Keratinocyte (primary cell): ENCODE results near the gene GLYAT. TPM values are rescaled to one million over a fixed set of nuclear protein-coding genes. Genes with fewer than 3 reads are reported as not detected.

Experiments used
- DNase-seq: peaks from one replicate; pipeline ENCODE4 v3.0.0-alpha.2; 2011; ENCODE audit warnings: low read depth, missing footprints, low spot score
- FAIRE-seq: peaks from 2 replicates; lab custom pipeline; 2011; peaks lifted over from hg19 to GRCh38; lab: Jason Lieb, UNC
- H2AFZ ChIP-seq: 2 replicates; pipeline ENCODE4 v1.6.0; 2012; ENCODE audit warnings: low read length, control low read depth, inconsistent platforms; ENCODE audit not compliant: control insufficient read depth
- H3K27ac ChIP-seq: 2 replicates; pipeline ENCODE4 v1.5.1; 2011; ENCODE audit warnings: low read length; ENCODE audit not compliant: control insufficient read depth, insufficient read depth
- H3K27me3 ChIP-seq: 3 replicates; pipeline ENCODE4 v1.6.0; 2011; ENCODE audit warnings: low read length; ENCODE audit not compliant: control insufficient read depth, insufficient read depth; ENCODE audit errors: extremely low read depth
- H3K36me3 ChIP-seq, 2 experiments: 2 replicates in 1 of 2; 3 replicates in 1 of 2; pipeline ENCODE4 v1.5.1; 2011; ENCODE audit warnings: low read length in 2 of 2, mild to moderate bottlenecking in 1 of 2; ENCODE audit not compliant: control insufficient read depth in 2 of 2, insufficient read depth in 2 of 2; ENCODE audit errors: extremely low read depth in 1 of 2
- H3K4me1 ChIP-seq: 3 replicates; pipeline ENCODE4 v1.5.1; 2011; ENCODE audit warnings: low read length; ENCODE audit not compliant: control insufficient read depth, insufficient read depth; ENCODE audit errors: extremely low read depth
- H3K4me2 ChIP-seq: 3 replicates; pipeline ENCODE4 v1.6.0; 2011; ENCODE audit warnings: low read depth, low read length; ENCODE audit not compliant: control insufficient read depth, insufficient read depth; ENCODE audit errors: extremely low read depth
- H3K4me3 ChIP-seq, 3 experiments: fragments of 200-600 bp in 1 of 3; sonication (generic) in 1 of 3; 2 replicates in 2 of 3; 3 replicates in 1 of 3; pipeline ENCODE4 v1.5.1; 2011 to 2016; ENCODE audit warnings: low read length in 3 of 3, mild to moderate bottlenecking in 3 of 3, control low read depth in 2 of 3, inconsistent platforms in 1 of 3, low read depth in 1 of 3, mixed read lengths in 1 of 3, mixed run types in 1 of 3, moderate library complexity in 1 of 3; ENCODE audit not compliant: control insufficient read depth in 2 of 3, insufficient read depth in 2 of 3; ENCODE audit errors: extremely low read depth in 1 of 3
- H3K79me2 ChIP-seq: 2 replicates; pipeline ENCODE4 v1.6.0; 2012; ENCODE audit warnings: low read length; ENCODE audit not compliant: control insufficient read depth, insufficient read depth
- H3K9ac ChIP-seq: 3 replicates; pipeline ENCODE4 v1.6.0; 2011; ENCODE audit warnings: low read length; ENCODE audit not compliant: control insufficient read depth, insufficient read depth; ENCODE audit errors: extremely low read depth
- H3K9me1 ChIP-seq: 3 replicates; pipeline ENCODE4 v1.6.0; 2011; ENCODE audit warnings: low read length; ENCODE audit not compliant: control insufficient read depth, insufficient read depth; ENCODE audit errors: extremely low read depth
- H3K9me3 ChIP-seq: 2 replicates; pipeline ENCODE4 v1.5.1; 2012; ENCODE audit warnings: low read depth, low read length; ENCODE audit not compliant: control insufficient read depth
- H4K20me1 ChIP-seq: 3 replicates; pipeline ENCODE4 v1.6.0; 2011; ENCODE audit warnings: low read length; ENCODE audit not compliant: control insufficient read depth, insufficient read depth; ENCODE audit errors: extremely low read depth
- CTCF ChIP-seq, 3 experiments: IDR thresholded peaks in 1 of 3; conservative IDR thresholded peaks in 1 of 3; optimal IDR thresholded peaks in 1 of 3; 2 replicates in 2 of 3; 3 replicates in 1 of 3; pipeline versions ENCODE3 to v1.5.1; 2011; ENCODE audit warnings: low read length in 3 of 3, mild to moderate bottlenecking in 3 of 3, moderate library complexity in 2 of 3, control low read depth in 1 of 3, inconsistent platforms in 1 of 3; ENCODE audit not compliant: insufficient read depth in 2 of 3; ENCODE audit errors: extremely low read depth in 1 of 3
- EZH2 ChIP-seq: IDR thresholded peaks from one replicate; pipeline ENCODE4 v1.6.1; 2012; ENCODE audit warnings: inconsistent platforms, mild to moderate bottlenecking, low read length, moderate library complexity
- dilution Hi-C: fragments of 300-500 bp; cut with MboI; formaldehyde crosslinking; loops from one replicate; pipeline ENCODE4 v1.7.0; 2020; ENCODE audit warnings: low sequenced_read_pairs; ENCODE audit not compliant: extremely low pct_ligation_motif_present
- polyA minus RNA-seq, 3 experiments: library from RNA; depleted of rRNA, polyadenylated mRNA; stranded (reverse); fragments of >200 nt; gene quantifications; 1 replicate in 1 of 3; 2 replicates in 1 of 3; 3 replicates in 1 of 3; pipeline ENCODE4 v1.2.3, GENCODE V29; 2011
- polyA plus RNA-seq, 5 experiments: library from polyadenylated mRNA; depleted of rRNA in 3 of 5; stranded (reverse) in 3 of 5; stranded (forward) in 1 of 5; unstranded in 1 of 5; fragments of >200 nt; gene quantifications; 1 replicate in 1 of 5; 2 replicates in 3 of 5; 3 replicates in 1 of 5; pipeline versions ENCODE4 v1.2.1 to v1.2.3, GENCODE V29; 2011 to 2012; ENCODE audit warnings: missing spikeins in 2 of 5, low read depth in 1 of 5, low replicate concordance in 1 of 5

GLYAT gene
- polyA plus RNA-seq, result 0.10 to 0.17 TPM in 2 of 3 replicates, not detected in the other
- polyA plus RNA-seq (2011; ENCODE audit: low read depth), result not detected
- 0.06 TPM in 1 of 2 replicates, not detected in the other for polyA plus RNA-seq (2011; cell fraction: cytosol; rRNA removed)
- polyA plus RNA-seq (2011; cell fraction: nucleus; rRNA removed), result not detected in 2 replicates
- polyA plus RNA-seq (2012; ENCODE audit: low replicate concordance), result not detected in 2 replicates
- polyA minus RNA-seq, result 0.40 TPM in 1 of 3 replicates, not detected in the others
- not detected for polyA minus RNA-seq (2011; cell fraction: cytosol; rRNA and poly(A)+ RNA removed)
- 0.54 TPM in 1 of 2 replicates, not detected in the other for polyA minus RNA-seq (2011; cell fraction: nucleus; rRNA and poly(A)+ RNA removed)

- H3K27me3 ChIP-seq, result no peaks in the 10 kb centered on the region
- DNase-seq, result no peak
- no peaks in the 10 kb centered on the region for H3K36me3 ChIP-seq
- dilution Hi-C loops, result no loop called here
- no peaks in the 10 kb centered on the region for H3K9me1 ChIP-seq
- no peak for FAIRE-seq
- no peak within 1 kb of the TSS for H3K4me3 ChIP-seq
- H3K9me3 ChIP-seq, result no peaks in the 10 kb centered on the region
- no peaks in the 10 kb centered on the region for H4K20me1 ChIP-seq
- TF ChIP-seq CTCF (optimal IDR thresholded peaks at IDR 0.05 in 1 of 3, IDR thresholded peaks at IDR 0.05 in 1 of 3, conservative IDR thresholded peaks at IDR 0.05 in 1 of 3; ENCODE audit: extremely low read depth in 1 of 3, insufficient read depth in 2 of 3, low read length in 3 of 3) (no peak), EZH2 (no peak)
- peaks cover 2% of the 10 kb centered on the region for H3K4me1 ChIP-seq
- H3K9ac ChIP-seq, result no peak within 1 kb of the TSS
- no peak within 1 kb of the TSS for H2AFZ ChIP-seq
- H3K27ac ChIP-seq, result no peak within 1 kb of the TSS
- H3K4me2 ChIP-seq, result no peak within 1 kb of the TSS
- no peaks in the 10 kb centered on the region for H3K79me2 ChIP-seq
Measured at GRCh38 chr11:58731819-58732218, at the start of gene GLYAT. GLYAT (minus strand) TSS chr11:58731943; CDS start chr11:58724496, 7,447 bp downstream.

- H2AFZ ChIP-seq, result no peak overlapping the region
- H4K20me1 ChIP-seq, result no peaks in the 10 kb centered on the region
- H3K4me2 ChIP-seq, result no peak overlapping the region
- FAIRE-seq (no peak), DNase-seq (no peak)
- H3K4me1 ChIP-seq, result no peaks in the 10 kb centered on the region
- no peak overlapping the region for H3K4me3 ChIP-seq
- H3K27me3 ChIP-seq, result no peaks in the 10 kb centered on the region
- no peaks in the 10 kb centered on the region for H3K9me1 ChIP-seq
- H3K36me3 ChIP-seq, result no peaks in the 10 kb centered on the region
- H3K9me3 ChIP-seq, result no peaks in the 10 kb centered on the region
- TF ChIP-seq EZH2 (no peak), CTCF (optimal IDR thresholded peaks at IDR 0.05 in 1 of 3, IDR thresholded peaks at IDR 0.05 in 1 of 3, conservative IDR thresholded peaks at IDR 0.05 in 1 of 3; ENCODE audit: extremely low read depth in 1 of 3, insufficient read depth in 2 of 3, low read length in 3 of 3) (no peak)
- no peak overlapping the region for H3K27ac ChIP-seq
- H3K79me2 ChIP-seq, result no peaks in the 10 kb centered on the region
- no peak overlapping the region for H3K9ac ChIP-seq
- dilution Hi-C loops, result no loop called here
Measured at GRCh38 chr11:58781345-58781744, 49.6 kb upstream of the GLYAT start.
